Fibroblast of the aortic adventitia (primary cell): ENCODE results near the gene FREM2. TPM values are rescaled to one million over a fixed set of nuclear protein-coding genes. Genes with fewer than 3 reads are reported as not detected.

Source experiments
- DNase-seq: peaks from one replicate; pipeline ENCODE4 v3.0.0-alpha.2; 2010; ENCODE audit warnings: low read depth
- H3K4me3 ChIP-seq: 2 replicates; pipeline ENCODE4 v1.5.1; 2011; ENCODE audit warnings: low read depth, mild to moderate bottlenecking, control low read depth, low read length, moderate library complexity
- CTCF ChIP-seq: IDR thresholded peaks from 2 replicates; pipeline ENCODE4 v1.5.1; 2011; ENCODE audit warnings: mild to moderate bottlenecking, low read length, control low read depth, inconsistent platforms; ENCODE audit not compliant: insufficient read depth
- total RNA-seq: library from RNA; depleted of rRNA; stranded (reverse); fragments of >200 nt; gene quantifications from 2 replicates; pipeline ENCODE4 v1.2.3, GENCODE V29; 2012; ENCODE audit warnings: low replicate concordance

The FREM2 gene
- total RNA-seq, 1 donor: not detected

- DNase-seq: no peak
- no peak overlapping the region for H3K4me3 ChIP-seq
- TF ChIP-seq CTCF: no peak
These were observed 56.6 kb downstream of the FREM2 start for GRCh38 chr13:38743466-38743865.

- DNase-seq: no peak
- TF ChIP-seq CTCF: no peak
These were observed 65.8 kb downstream of the FREM2 start for GRCh38 chr13:38752686-38753085.

GRCh38 chr13:38753878-38754277, 67.0 kb downstream of the FREM2 start:
- DNase-seq: no peak
- no peak for TF ChIP-seq CTCF
- no peak overlapping the region for H3K4me3 ChIP-seq

More at GRCh38 chr13:38752686-38753085, 65.8 kb downstream of the FREM2 start:
- H3K4me3 ChIP-seq: no peak overlapping the region

- no peak for DNase-seq
- H3K4me3 ChIP-seq: no peak overlapping the region
- TF ChIP-seq CTCF: no peak
These were observed 68.9 kb downstream of the FREM2 start for GRCh38 chr13:38755793-38756192.

- no peak for DNase-seq
- no peak overlapping the region for H3K4me3 ChIP-seq
- TF ChIP-seq CTCF: no peak
These were observed 71.4 kb downstream of the FREM2 start for GRCh38 chr13:38758277-38758676.

- no peak for DNase-seq
- H3K4me3 ChIP-seq: no peak overlapping the region
- TF ChIP-seq CTCF: no peak
These were observed 72.5 kb downstream of the FREM2 start for GRCh38 chr13:38759390-38759789.
